PFSK-1 (cell line): Measurements from ENCODE around the gene PALLD.

Experiments used
- FOXP2 ChIP-seq: optimal IDR thresholded peaks from 2 replicates; pipeline ENCODE3; 2011; ENCODE audit warnings: borderline replicate concordance, control low read depth, inconsistent platforms; ENCODE audit not compliant: insufficient read depth; ENCODE audit errors: extremely low read length, extremely low read depth
- POLR2AphosphoS5 ChIP-seq: IDR thresholded peaks from 2 replicates; pipeline ENCODE4 v1.6.1; 2012; ENCODE audit warnings: low read depth, mild to moderate bottlenecking, control low read depth, low read length, moderate library complexity
- REST ChIP-seq, 2 experiments: IDR thresholded peaks; 2 replicates each; pipeline versions ENCODE4 v1.6.1 to v1.8.0; 2011 to 2012; ENCODE audit warnings: low read depth in 2 of 2, low read length in 2 of 2, control low read depth in 1 of 2, inconsistent platforms in 1 of 2, mild to moderate bottlenecking in 1 of 2, moderate library complexity in 1 of 2; ENCODE audit not compliant: insufficient read depth in 1 of 2
- SIN3A ChIP-seq: IDR thresholded peaks from 2 replicates; pipeline ENCODE4 v1.6.1; 2012; ENCODE audit warnings: mild to moderate bottlenecking, low read length, moderate library complexity, borderline replicate concordance; ENCODE audit not compliant: insufficient read depth

- TF ChIP-seq FOXP2 (no peak), SIN3A (no peak), POLR2AphosphoS5 (no peak), REST (IDR thresholded peaks at IDR 0.05; ENCODE audit: insufficient read depth in 1 of 2, low read depth in 2 of 2, low read length in 2 of 2) (no peak)
These were observed 298.5 kb downstream of the PALLD start for GRCh38 chr4:168795346-168795745.
